ENCODE results near the gene NRL. TPM values are rescaled to one million over a fixed set of nuclear protein-coding genes. Genes with fewer than 3 reads are reported as not detected.
"Not testable (repeated sequence)": the region's sequence is repeated elsewhere in the genome, so short reads cannot be mapped to it uniquely, and the experiment has no call there.

Gene NRL
- total RNA-seq, 1 donor from 2014 or later = 3.6 TPM

DNA sequence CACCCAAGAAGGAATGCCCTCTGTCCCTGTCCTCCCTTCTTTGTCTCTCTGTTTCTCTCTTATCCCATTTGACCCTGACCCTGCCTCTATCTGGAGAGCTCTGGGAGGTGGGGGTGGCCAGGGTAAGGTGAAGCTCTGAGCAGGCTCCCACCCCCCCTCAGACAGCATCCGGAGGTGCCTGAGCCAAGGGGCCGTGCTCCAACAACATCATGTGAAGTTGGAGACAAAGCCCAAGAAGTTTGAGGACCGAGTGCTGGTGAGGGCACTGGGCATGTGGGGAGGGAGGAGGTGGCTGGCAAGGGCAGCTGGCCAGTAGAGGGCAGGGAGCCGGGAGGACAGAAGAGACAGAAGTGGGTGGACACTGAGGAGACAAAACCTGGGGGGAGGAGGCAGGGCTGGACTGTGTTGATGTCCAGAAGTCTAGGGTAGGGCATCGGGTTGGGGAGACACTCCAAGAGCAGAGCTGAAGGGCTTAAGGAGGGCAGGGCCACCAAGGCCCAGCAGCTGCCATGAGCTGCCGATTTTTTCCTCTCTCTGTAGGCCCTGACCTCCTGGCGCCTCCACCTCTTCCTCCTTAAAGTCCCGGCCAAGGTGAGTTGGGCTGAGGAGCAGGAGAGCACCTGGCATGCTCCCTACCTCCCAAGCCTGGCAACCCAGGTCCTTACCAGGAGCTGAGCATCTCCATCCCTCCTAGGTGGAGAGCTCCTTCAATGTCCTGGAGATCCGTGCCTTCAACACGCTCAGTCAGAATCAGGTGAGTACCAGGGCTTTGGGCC, 61.0 kb downstream of the NRL start:
- DNase-seq (ENCODE audit: low read depth) = no peak
- H3K27me3 ChIP-seq (ENCODE audit: control insufficient read depth, insufficient read depth, low read length) = peaks cover 38% of the 10 kb centered on the region
- no peak overlapping the region for H3K4me3 ChIP-seq (ENCODE audit: low read depth, low read length)
- no peaks in the 10 kb centered on the region for H3K36me3 ChIP-seq (ENCODE audit: control insufficient read depth, insufficient read depth, low read length)
- TF ChIP-seq, protein P1, sequence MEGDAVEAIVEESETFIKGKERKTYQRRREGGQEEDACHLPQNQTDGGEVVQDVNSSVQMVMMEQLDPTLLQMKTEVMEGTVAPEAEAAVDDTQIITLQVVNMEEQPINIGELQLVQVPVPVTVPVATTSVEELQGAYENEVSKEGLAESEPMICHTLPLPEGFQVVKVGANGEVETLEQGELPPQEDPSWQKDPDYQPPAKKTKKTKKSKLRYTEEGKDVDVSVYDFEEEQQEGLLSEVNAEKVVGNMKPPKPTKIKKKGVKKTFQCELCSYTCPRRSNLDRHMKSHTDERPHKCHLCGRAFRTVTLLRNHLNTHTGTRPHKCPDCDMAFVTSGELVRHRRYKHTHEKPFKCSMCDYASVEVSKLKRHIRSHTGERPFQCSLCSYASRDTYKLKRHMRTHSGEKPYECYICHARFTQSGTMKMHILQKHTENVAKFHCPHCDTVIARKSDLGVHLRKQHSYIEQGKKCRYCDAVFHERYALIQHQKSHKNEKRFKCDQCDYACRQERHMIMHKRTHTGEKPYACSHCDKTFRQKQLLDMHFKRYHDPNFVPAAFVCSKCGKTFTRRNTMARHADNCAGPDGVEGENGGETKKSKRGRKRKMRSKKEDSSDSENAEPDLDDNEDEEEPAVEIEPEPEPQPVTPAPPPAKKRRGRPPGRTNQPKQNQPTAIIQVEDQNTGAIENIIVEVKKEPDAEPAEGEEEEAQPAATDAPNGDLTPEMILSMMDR (IDR thresholded peaks at IDR 0.05; ENCODE audit: insufficient read depth, low read length, poor library complexity, severe bottlenecking) = no peak

DNA sequence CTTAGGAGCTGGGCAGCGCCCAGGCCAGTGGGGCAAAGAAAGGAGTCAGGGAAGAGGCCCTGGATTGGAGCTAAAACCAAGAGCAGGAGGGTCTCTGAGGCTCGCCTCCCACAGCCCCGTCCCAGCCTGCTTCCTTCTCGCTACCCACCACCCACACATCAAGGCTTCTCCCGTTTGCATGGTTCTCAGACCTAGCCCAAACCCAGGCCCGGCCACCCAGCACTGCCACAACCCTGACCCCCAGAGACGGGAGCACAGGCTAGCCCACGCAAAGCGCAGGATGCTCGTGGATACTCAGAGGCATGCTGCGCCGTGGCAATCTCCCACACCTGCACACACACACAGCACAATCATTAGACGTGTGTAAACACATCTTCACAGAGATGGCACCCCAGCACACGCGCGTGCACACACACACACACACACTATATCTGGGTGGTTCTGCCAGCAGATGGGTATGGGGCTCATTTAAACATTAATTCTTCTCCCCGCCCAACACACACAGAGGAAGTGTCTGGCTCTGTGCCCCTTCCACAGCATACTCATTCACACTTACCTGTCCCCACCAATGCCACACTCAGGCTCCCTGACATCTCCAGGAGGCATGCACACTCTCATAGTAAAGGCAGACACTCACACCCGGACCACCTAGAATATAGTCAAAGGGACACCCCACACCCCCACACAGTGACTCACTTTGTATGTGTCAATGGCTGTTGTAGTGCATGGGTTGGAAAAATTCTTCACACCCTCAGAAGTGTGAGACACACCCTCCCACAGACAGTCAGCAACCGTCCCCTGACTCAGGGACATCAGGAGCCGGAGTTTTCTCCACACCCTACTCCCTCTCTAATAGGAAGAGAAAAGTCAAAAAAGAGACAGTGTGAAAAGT, 61.8 kb downstream of the NRL start:
- H3K36me3 ChIP-seq (ENCODE audit: control insufficient read depth, insufficient read depth, low read length) = no peaks in the 10 kb centered on the region
- TF ChIP-seq, protein P1 (IDR thresholded peaks at IDR 0.05; ENCODE audit: insufficient read depth, low read length, poor library complexity, severe bottlenecking) = no peak
- no peak for DNase-seq (ENCODE audit: low read depth)
- peaks cover 35% of the 10 kb centered on the region for H3K27me3 ChIP-seq (ENCODE audit: control insufficient read depth, insufficient read depth, low read length)
- H3K4me3 ChIP-seq (ENCODE audit: low read depth, low read length) = no peak overlapping the region

DNA sequence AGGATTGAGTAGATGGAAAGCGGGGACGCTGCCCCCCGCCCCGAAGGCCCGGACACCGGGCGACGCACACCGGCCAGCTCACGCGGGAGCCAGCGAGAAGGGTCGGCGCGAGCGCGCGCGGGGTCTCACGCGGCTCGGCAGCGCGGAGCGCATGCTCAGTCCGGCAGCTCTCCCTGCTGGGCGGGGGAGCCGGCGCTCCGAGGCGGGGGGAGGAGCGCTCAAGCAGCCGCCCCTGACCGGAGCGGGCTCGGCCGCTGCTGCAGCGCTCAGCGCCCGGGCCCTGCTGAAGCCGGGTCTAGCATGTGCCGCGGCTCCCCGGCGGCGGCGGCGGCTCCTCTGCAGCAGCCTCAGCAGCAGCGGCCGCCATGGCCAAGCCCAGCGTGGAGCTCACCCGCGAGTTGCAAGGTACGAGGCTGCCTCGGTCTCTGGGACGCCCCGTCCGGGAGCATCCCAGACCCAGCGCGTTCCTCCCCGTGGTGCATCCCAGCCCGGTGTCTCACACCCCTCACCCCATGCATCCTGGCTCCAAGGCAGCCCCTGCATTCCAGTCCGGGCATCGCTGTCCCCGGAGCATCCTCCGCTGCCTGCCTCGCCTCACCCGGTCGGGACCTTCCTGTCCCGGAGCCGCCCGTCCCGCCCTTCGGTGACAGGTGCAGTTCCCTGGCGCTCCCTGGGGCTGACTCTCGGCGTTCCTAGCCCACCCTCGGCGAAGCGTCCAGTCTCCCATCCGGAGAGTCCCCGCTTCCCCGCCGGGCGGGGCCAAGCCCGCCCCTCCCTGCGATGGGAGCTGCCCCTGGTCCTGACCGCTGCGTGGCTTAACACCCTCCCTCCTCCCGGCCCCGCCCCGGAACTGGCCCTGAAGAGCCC, 62.7 kb downstream of the NRL start, which contains the start of gene CARMIL3:
TSS of gene CARMIL3 (plus strand) at position 221 of the 867 bp plus-strand sequence. CDS start at position 366, 145 bp downstream.
- peaks cover 32% of the 10 kb centered on the region for H3K27me3 ChIP-seq (ENCODE audit: control insufficient read depth, insufficient read depth, low read length)
- peak within 1 kb of the TSS; percentile 43 for H3K4me3 ChIP-seq (ENCODE audit: low read depth, low read length)
- TF ChIP-seq, protein P1 (IDR thresholded peaks at IDR 0.05; ENCODE audit: insufficient read depth, low read length, poor library complexity, severe bottlenecking) = no peak
- no peak for DNase-seq (ENCODE audit: low read depth)
- H3K36me3 ChIP-seq (ENCODE audit: control insufficient read depth, insufficient read depth, low read length) = no peaks in the 10 kb centered on the region

DNA sequence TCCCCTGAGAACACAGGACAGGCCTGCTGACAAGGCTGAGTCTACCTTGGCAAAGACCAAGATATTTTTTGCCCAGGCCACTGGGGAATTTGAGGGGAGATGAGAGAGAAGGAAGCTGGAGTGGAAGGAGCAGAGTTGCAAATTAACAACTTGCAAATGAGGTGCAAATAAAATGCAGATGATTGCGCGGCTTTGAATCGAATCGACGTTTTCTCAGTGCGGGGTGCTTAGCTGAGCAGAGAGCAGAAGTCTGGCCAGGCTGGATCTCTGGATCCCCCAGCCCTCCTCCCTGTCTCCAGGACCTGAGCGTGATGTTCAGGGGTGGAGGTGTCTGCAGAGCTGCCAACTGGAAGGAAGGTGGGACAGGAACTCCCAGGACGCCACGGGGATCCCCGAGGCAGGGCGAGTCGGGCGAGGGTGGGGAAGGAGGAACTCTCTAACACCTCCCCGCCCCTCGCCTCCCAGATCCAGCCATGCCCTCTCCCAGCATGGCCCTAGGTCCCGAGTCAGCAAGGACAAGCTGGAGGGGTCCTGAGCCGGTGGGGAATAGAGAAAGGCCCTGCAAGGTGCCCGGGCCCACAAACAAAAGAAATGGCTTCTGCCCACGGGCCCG, 63.5 kb downstream of the NRL start:
- DNase-seq (ENCODE audit: low read depth) = no peak
- Histone ChIP-seq H3K36me3 (ENCODE audit: control insufficient read depth, insufficient read depth, low read length) (no peaks in the 10 kb centered on the region), H3K4me3 (ENCODE audit: low read depth, low read length) (peak overlapping the region; percentile 43), H3K27me3 (ENCODE audit: control insufficient read depth, insufficient read depth, low read length) (peaks cover 24% of the 10 kb centered on the region)
- TF ChIP-seq, protein P1 (IDR thresholded peaks at IDR 0.05; ENCODE audit: insufficient read depth, low read length, poor library complexity, severe bottlenecking) = no peak

DNA sequence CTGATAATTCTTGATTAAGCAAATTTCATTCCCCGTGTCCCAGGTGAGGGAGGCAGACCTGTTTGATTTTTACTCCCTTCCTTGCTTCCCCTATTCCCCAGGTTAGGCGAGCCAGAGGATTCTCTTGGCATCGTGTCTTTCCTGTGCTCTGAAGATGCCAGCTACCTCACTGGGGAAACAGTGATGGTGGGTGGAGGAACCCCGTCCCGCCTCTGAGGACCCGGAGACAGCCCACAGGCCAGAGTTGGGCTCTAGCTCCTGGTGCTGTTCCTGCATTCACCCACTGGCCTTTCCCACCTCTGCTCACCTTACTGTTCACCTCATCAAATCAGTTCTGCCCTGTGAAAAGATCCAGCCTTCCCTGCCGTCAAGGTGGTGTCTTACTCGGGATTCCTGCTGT, 64.0 kb downstream of the NRL start:
- DNase-seq (ENCODE audit: low read depth); H3K36me3 ChIP-seq (ENCODE audit: control insufficient read depth, insufficient read depth, low read length); H3K4me3 ChIP-seq (ENCODE audit: low read depth, low read length): not testable (repeated sequence)
- H3K27me3 ChIP-seq (ENCODE audit: control insufficient read depth, insufficient read depth, low read length) = peaks cover 22% of the 10 kb centered on the region

DNA sequence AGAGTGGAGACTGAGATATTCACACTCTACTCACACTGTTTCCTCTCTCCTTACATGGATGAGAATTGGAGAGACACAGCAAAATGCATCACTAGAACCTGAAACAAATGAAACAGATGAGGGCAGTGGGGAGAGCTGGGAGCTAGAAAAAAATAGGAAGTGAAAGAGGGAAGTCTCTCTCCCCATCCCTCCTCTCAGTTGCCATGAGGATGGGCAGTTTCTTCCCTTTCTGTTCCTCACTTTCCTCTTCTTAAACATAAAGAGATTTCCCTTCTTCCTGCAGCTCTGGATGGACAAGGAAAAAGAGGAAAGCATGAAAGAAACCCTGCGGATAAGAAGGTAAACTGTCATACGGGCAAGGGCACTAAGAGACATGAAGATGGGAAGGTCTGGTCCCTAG, 65.7 kb downstream of the NRL start:
- not testable (repeated sequence) for H3K36me3 ChIP-seq (ENCODE audit: control insufficient read depth, insufficient read depth, low read length); DNase-seq (ENCODE audit: low read depth); H3K4me3 ChIP-seq (ENCODE audit: low read depth, low read length)

More for the DNA sequence above, 65.7 kb downstream of the NRL start:
- peaks cover 17% of the 10 kb centered on the region for H3K27me3 ChIP-seq (ENCODE audit: control insufficient read depth, insufficient read depth, low read length)

All from kidney epithelial cell (primary cell).